NB4 (cell line): Measurements from ENCODE around the gene SNAP47.

Experiments
- CTCF ChIP-seq: IDR thresholded peaks from one replicate; pipeline ENCODE4 v1.5.1; 2012; ENCODE audit warnings: low read depth, low read length
- MAX ChIP-seq: IDR thresholded peaks from 2 replicates; pipeline ENCODE4 v1.6.1; 2011; ENCODE audit warnings: low read depth, low read length
- POLR2A ChIP-seq: IDR thresholded peaks from 2 replicates; pipeline ENCODE4 v1.6.1; 2011; ENCODE audit warnings: mild to moderate bottlenecking; ENCODE audit not compliant: insufficient read length; ENCODE audit errors: extremely low read depth

GRCh38 chr1:227775841-227776240 lies 40.6 kb downstream of the SNAP47 start:
- no peak for TF ChIP-seq CTCF
- no peak for TF ChIP-seq POLR2A
- no peak for TF ChIP-seq MAX
